Esophagus squamous epithelium (tissue), 5 donors: Measurements from ENCODE around the gene KRT80. TPM values are rescaled to one million over a fixed set of nuclear protein-coding genes. Genes with fewer than 3 reads are reported as not detected.
A peak's percentile ranks its signal among the peaks of the same experiment; 100 is the strongest.

Source experiments
- DNase-seq: peaks from one replicate; lab custom pipeline; 2025; lab: John Stamatoyannopoulos, UW
- H3K27ac ChIP-seq, 4 donors: fragments of 200-600 bp; sonication (generic); one replicate each; pipeline ENCODE4 v1.5.1; 2016 to 2019; ENCODE audit warnings: mild to moderate bottlenecking in 1 of 4
- H3K27me3 ChIP-seq, 4 donors: fragments of 200-600 bp; sonication (generic); 1 replicate in 3 of 4; 2 replicates in 1 of 4; pipeline versions ENCODE4 v1.5.1 to v1.6.0; 2017 to 2021; ENCODE audit warnings: antibody characterized with exemption in 1 of 4
- H3K36me3 ChIP-seq, 3 donors: fragments of 200-600 bp; sonication (generic); one replicate each; pipeline ENCODE4 v1.5.1; 2016 to 2019
- H3K4me1 ChIP-seq, 3 donors: fragments of 200-600 bp; sonication (generic); one replicate each; pipeline ENCODE4 v1.5.1; 2017 to 2019
- H3K4me3 ChIP-seq, 4 donors: fragments of 200-600 bp; sonication (generic); 1 replicate in 3 of 4; 2 replicates in 1 of 4; pipeline ENCODE4 v1.5.1; 2016 to 2019; ENCODE audit warnings: mild to moderate bottlenecking in 2 of 4, moderate library complexity in 1 of 4
- H3K9me3 ChIP-seq, 3 donors: fragments of 200-600 bp; sonication (generic); one replicate each; pipeline ENCODE4 v1.5.1; 2016 to 2019
- POLR2A ChIP-seq, 4 donors: fragments of 450-650 bp; IDR thresholded peaks; one replicate each; pipeline ENCODE4 v1.6.1; 2017; ENCODE audit warnings: antibody characterized with exemption in 4 of 4, mild to moderate bottlenecking in 4 of 4, moderate library complexity in 3 of 4
- WGBS, 2 donors: methylation state at CpG; one replicate each; pipeline ENCODE4 v1.1.5; 2018; 5-methylcytosine and 5-hydroxymethylcytosine counted together
- intact Hi-C: fragments of 100-400 bp; cut with DNase I; formaldehyde crosslinking; loops from one replicate; pipeline ENCODE4 v1.15.0; 2022
- total RNA-seq, 4 donors: library from RNA; depleted of rRNA; stranded (reverse); fragments of >200 nt; gene quantifications; one replicate each; pipeline ENCODE4 v1.1.0, GENCODE V29; 2016
- TF ChIP-seq, protein P1 (sequence below), 6 experiments: fragments of 450-650 bp in 4 of 6; fragments of 200-600 bp in 2 of 6; sonication (generic) in 2 of 6; IDR thresholded peaks; one replicate each; pipeline ENCODE4 v1.5.1; 2016 to 2019; ENCODE audit warnings: antibody characterized with exemption in 6 of 6, mild to moderate bottlenecking in 4 of 6, moderate library complexity in 4 of 6
- donor health status: DM: yes; HTN: yes; CAD: no.

The KRT80 gene
- total RNA-seq, 4 donors from 2014 or later: 11.4 to 39.6 (median 16.5) TPM

GRCh38 chr12:52231305-52232202, 39.7 kb upstream of the KRT80 start:
- TF ChIP-seq POLR2A (IDR thresholded peaks at IDR 0.05): no peak
- TF ChIP-seq, protein P1, sequence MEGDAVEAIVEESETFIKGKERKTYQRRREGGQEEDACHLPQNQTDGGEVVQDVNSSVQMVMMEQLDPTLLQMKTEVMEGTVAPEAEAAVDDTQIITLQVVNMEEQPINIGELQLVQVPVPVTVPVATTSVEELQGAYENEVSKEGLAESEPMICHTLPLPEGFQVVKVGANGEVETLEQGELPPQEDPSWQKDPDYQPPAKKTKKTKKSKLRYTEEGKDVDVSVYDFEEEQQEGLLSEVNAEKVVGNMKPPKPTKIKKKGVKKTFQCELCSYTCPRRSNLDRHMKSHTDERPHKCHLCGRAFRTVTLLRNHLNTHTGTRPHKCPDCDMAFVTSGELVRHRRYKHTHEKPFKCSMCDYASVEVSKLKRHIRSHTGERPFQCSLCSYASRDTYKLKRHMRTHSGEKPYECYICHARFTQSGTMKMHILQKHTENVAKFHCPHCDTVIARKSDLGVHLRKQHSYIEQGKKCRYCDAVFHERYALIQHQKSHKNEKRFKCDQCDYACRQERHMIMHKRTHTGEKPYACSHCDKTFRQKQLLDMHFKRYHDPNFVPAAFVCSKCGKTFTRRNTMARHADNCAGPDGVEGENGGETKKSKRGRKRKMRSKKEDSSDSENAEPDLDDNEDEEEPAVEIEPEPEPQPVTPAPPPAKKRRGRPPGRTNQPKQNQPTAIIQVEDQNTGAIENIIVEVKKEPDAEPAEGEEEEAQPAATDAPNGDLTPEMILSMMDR (IDR thresholded peaks at IDR 0.05): no peak
- H3K4me1 ChIP-seq: peaks cover 28 to 67% (median 30%) of the 10 kb centered on the region in 3 donors
- peak overlapping the region in 3 of 4 donors; percentile 17 to 75 (median 65) for H3K27ac ChIP-seq
- intact Hi-C loops: no loop called here
- no peaks in the 10 kb centered on the region for H3K9me3 ChIP-seq
- no peaks in the 10 kb centered on the region for H3K36me3 ChIP-seq
- H3K27me3 ChIP-seq: peaks cover 0 to 53% (median 0%) of the 10 kb centered on the region in 4 donors
- H3K4me3 ChIP-seq: no peak overlapping the region
- 48 to 68% methylated on average over 14 to 15 of the region's 16 CpGs for WGBS, 2 donors
- DNase-seq: no peak

GRCh38 chr12:52230364-52231281, 38.8 kb upstream of the KRT80 start:
- H3K36me3 ChIP-seq: no peaks in the 10 kb centered on the region
- H3K9me3 ChIP-seq: no peaks in the 10 kb centered on the region
- H3K4me3 ChIP-seq: no peak overlapping the region
- TF ChIP-seq, protein P1 (IDR thresholded peaks at IDR 0.05): no peak
- no peak for TF ChIP-seq POLR2A (IDR thresholded peaks at IDR 0.05)
- no peak for DNase-seq
- H3K27ac ChIP-seq: peak overlapping the region in 3 of 4 donors; percentile 17 to 75 (median 65)
- intact Hi-C loops: no loop called here
- 36 to 39% methylated on average over 7 of the region's 8 CpGs for WGBS, 2 donors
- H3K27me3 ChIP-seq: peaks cover 0 to 53% (median 0%) of the 10 kb centered on the region in 4 donors
- H3K4me1 ChIP-seq: peaks cover 21 to 57% (median 30%) of the 10 kb centered on the region in 3 donors

- no peak overlapping the region for H3K27ac ChIP-seq
- intact Hi-C loops: no loop called here
- H3K36me3 ChIP-seq: no peaks in the 10 kb centered on the region
- no peaks in the 10 kb centered on the region for H3K9me3 ChIP-seq
- peaks cover 0 to 50% (median 0%) of the 10 kb centered on the region in 4 donors for H3K27me3 ChIP-seq
- DNase-seq: no peak
- H3K4me3 ChIP-seq: no peak overlapping the region
- peaks cover 21 to 50% (median 30%) of the 10 kb centered on the region in 3 donors for H3K4me1 ChIP-seq
- no peak for TF ChIP-seq POLR2A (IDR thresholded peaks at IDR 0.05)
- TF ChIP-seq, protein P1 (IDR thresholded peaks at IDR 0.05): no peak
- WGBS, 2 donors: 77 to 80% methylated on average over 2 of the region's 2 CpGs
Measured at GRCh38 chr12:52229836-52230343, 38.1 kb upstream of the KRT80 start.

DNA sequence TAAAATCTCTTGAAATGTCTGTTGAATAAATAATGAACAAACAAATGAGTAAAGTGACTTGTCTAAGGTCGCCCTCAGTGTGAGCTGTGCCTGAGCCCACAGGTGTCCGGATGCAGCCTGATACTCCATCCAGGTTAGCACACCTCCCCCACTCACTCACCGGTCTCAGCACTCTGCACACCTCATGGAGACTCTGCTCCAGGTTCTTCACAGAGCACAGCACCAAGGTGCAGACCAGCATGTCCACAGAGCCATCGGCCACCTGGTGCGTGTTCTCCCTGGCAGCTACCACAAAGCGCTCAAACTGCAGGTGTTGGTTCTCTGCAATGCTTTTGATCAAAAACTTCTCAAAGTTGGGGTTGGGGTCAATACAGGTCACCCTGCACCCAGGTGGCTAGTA, 37.1 kb upstream of the KRT80 start:
- no peak for TF ChIP-seq POLR2A (IDR thresholded peaks at IDR 0.05)
- TF ChIP-seq, protein P1 (IDR thresholded peaks at IDR 0.05): no peak
- peaks cover 21 to 41% (median 30%) of the 10 kb centered on the region in 3 donors for H3K4me1 ChIP-seq
- H3K9me3 ChIP-seq: no peaks in the 10 kb centered on the region
- no peak overlapping the region for H3K27ac ChIP-seq
- peaks cover 0 to 45% (median 0%) of the 10 kb centered on the region in 4 donors for H3K27me3 ChIP-seq
- H3K36me3 ChIP-seq: no peaks in the 10 kb centered on the region
- H3K4me3 ChIP-seq: no peak overlapping the region
- intact Hi-C loops: no loop called here
- 74 to 86% methylated on average over 5 to 6 of the region's 6 CpGs for WGBS, 2 donors
- no peak for DNase-seq
